ENCODE measurements around the gene FZR1. TPM values are rescaled to one million over a fixed set of nuclear protein-coding genes. Genes with fewer than 3 reads are reported as not detected.

The FZR1 gene
- total and polyA plus RNA-seq, 9 of the 15 experiments (the other 6 are each of a cell fraction or from before 2014, with no cell fraction given): 0.18 to 48.0 (median 22.2) TPM

GRCh38 chr19:3544742-3545668, 38.9 kb downstream of the FZR1 start (continued):
- TF ChIP-seq ZNF3 (CRISPR knock-in tag; IDR thresholded peaks at IDR 0.05) (no peak), MBD2 (IDR thresholded peaks at IDR 0.05; ENCODE audit: borderline replicate concordance, low read depth) (no peak), ZBTB2 (IDR thresholded peaks at IDR 0.05) (no peak), E2F1 (CRISPR knock-in tag; IDR thresholded peaks at IDR 0.05) (no peak), ZNF165 (CRISPR knock-in tag; IDR thresholded peaks at IDR 0.05; ENCODE audit: borderline replicate concordance) (no peak), HMGXB4 (CRISPR knock-in tag; IDR thresholded peaks at IDR 0.05) (no peak), ARNT (IDR thresholded peaks at IDR 0.05) (no peak), SPI1 (IDR thresholded peaks at IDR 0.05; ENCODE audit: borderline replicate concordance, low read depth, low read length) (0 out of 2 replicates have a peak, but pooled peaks have one; percentile 22), ATF7 (IDR thresholded peaks at IDR 0.05) (no peak; the same call in 1 of the 2 replicates)
- TF ChIP-seq, protein P1, sequence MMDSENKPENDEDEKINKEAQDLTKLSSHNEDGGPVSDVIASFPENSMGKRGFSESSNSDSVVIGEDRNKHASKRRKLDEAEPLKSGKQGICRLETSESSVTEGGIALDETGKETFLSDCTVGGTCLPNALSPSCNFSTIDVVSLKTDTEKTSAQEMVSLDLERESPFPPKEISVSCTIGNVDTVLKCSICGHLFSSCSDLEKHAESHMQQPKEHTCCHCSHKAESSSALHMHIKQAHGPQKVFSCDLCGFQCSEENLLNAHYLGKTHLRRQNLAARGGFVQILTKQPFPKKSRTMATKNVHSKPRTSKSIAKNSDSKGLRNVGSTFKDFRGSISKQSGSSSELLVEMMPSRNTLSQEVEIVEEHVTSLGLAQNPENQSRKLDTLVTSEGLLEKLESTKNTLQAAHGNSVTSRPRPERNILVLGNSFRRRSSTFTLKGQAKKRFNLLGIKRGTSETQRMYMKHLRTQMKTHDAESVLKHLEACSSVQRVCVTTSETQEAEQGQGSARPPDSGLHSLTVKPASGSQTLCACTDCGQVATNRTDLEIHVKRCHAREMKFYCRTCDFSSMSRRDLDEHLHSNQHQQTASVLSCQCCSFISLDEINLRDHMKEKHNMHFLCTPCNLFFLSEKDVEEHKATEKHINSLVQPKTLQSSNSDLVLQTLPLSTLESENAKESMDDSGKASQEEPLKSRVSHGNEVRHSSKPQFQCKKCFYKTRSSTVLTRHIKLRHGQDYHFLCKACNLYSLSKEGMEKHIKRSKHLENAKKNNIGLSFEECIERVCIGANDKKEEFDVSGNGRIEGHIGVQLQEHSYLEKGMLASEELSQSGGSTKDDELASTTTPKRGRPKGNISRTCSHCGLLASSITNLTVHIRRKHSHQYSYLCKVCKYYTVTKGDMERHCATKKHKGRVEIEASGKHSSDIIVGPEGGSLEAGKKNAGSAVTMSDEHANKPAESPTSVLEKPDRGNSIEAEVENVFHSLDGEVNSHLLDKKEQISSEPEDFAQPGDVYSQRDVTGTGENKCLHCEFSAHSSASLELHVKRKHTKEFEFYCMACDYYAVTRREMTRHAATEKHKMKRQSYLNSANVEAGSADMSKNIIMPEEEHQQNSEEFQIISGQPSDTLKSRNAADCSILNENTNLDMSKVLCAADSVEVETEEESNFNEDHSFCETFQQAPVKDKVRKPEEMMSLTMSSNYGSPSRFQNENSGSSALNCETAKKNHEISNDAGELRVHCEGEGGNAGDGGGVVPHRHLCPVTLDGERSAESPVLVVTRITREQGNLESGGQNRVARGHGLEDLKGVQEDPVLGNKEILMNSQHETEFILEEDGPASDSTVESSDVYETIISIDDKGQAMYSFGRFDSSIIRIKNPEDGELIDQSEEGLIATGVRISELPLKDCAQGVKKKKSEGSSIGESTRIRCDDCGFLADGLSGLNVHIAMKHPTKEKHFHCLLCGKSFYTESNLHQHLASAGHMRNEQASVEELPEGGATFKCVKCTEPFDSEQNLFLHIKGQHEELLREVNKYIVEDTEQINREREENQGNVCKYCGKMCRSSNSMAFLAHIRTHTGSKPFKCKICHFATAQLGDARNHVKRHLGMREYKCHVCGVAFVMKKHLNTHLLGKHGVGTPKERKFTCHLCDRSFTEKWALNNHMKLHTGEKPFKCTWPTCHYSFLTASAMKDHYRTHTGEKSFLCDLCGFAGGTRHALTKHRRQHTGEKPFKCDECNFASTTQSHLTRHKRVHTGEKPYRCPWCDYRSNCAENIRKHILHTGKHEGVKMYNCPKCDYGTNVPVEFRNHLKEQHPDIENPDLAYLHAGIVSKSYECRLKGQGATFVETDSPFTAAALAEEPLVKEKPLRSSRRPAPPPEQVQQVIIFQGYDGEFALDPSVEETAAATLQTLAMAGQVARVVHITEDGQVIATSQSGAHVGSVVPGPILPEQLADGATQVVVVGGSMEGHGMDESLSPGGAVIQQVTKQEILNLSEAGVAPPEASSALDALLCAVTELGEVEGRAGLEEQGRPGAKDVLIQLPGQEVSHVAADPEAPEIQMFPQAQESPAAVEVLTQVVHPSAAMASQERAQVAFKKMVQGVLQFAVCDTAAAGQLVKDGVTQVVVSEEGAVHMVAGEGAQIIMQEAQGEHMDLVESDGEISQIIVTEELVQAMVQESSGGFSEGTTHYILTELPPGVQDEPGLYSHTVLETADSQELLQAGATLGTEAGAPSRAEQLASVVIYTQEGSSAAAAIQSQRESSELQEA (IDR thresholded peaks at IDR 0.05; ENCODE audit: low read depth): no peak
